RWPE2 (cell line): ENCODE measurements around the gene IGSF21.

Experiments used
- ATAC-seq: fragments of 200-7000 bp; cut with Tn5 transposase; 3 replicates; pipeline ENCODE4 v1.9.1; 2021; ENCODE audit warnings: low read depth
- DNase-seq: peaks from one replicate; pipeline ENCODE4 v3.0.0-alpha.2; 2020; ENCODE audit warnings: low spot score
- H3K27ac ChIP-seq: fragments of 450-650 bp; 2 replicates; pipeline ENCODE4 v1.5.1; 2017; ENCODE audit warnings: mild to moderate bottlenecking; ENCODE audit not compliant: poor library complexity, severe bottlenecking
- H3K27me3 ChIP-seq: fragments of 250-450 bp; sonication (Bioruptor Pico); 2 replicates; pipeline ENCODE4 v1.5.1; 2021; ENCODE audit warnings: mild to moderate bottlenecking, moderate library complexity; ENCODE audit not compliant: insufficient read depth, poor library complexity, severe bottlenecking
- H3K36me3 ChIP-seq: fragments of 250-450 bp; sonication (Bioruptor Pico); 2 replicates; pipeline ENCODE4 v1.5.1; 2020; ENCODE audit warnings: low read depth, mild to moderate bottlenecking, moderate library complexity
- H3K4me1 ChIP-seq: fragments of 250-450 bp; sonication (Bioruptor Pico); 2 replicates; pipeline ENCODE4 v1.5.1; 2021; ENCODE audit warnings: mild to moderate bottlenecking, moderate library complexity; ENCODE audit not compliant: insufficient read depth, poor library complexity, severe bottlenecking
- H3K4me3 ChIP-seq: fragments of 250-450 bp; sonication (Bioruptor Pico); 2 replicates; pipeline ENCODE4 v1.5.1; 2021; ENCODE audit warnings: mild to moderate bottlenecking, moderate library complexity; ENCODE audit not compliant: severe bottlenecking
- H3K9me3 ChIP-seq: fragments of 250-450 bp; sonication (Bioruptor Pico); 2 replicates; pipeline ENCODE4 v1.5.1; 2021; ENCODE audit warnings: mild to moderate bottlenecking, moderate library complexity; ENCODE audit not compliant: severe bottlenecking
- TF ChIP-seq, protein P1 (sequence below): fragments of 450-650 bp; IDR thresholded peaks from one replicate; pipeline ENCODE4 v1.5.1; 2017; ENCODE audit warnings: mild to moderate bottlenecking, moderate library complexity; ENCODE audit not compliant: poor library complexity, severe bottlenecking

The IGSF21 gene

DNA sequence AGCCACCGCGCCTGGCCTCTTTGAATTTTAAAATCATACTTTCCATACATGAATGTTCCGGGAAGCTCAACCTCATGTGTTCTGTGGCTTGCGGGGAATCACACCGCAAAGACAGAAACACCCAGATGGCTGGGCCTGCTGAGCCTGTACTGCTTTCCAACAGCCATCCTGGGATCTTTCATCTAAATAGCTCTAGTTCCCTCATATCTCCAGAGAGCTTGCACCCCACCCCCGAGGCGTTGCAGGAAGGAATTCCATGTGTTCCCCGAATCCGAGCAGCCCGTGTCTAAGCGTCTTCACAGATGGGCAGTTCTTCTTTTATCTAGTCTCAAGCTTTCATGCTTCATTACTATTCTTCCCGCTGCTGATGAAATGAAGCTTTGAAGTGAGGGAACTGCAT is 66.4 kb downstream of the IGSF21 start:
- H3K27me3 ChIP-seq: peaks cover 12% of the 10 kb centered on the region
- H3K4me1 ChIP-seq: no peaks in the 10 kb centered on the region
- H3K9me3 ChIP-seq: no peaks in the 10 kb centered on the region
- H3K36me3 ChIP-seq: no peaks in the 10 kb centered on the region
- DNase-seq: no peak
- no peak overlapping the region for H3K4me3 ChIP-seq
- H3K27ac ChIP-seq: no peak overlapping the region
- TF ChIP-seq, protein P1, sequence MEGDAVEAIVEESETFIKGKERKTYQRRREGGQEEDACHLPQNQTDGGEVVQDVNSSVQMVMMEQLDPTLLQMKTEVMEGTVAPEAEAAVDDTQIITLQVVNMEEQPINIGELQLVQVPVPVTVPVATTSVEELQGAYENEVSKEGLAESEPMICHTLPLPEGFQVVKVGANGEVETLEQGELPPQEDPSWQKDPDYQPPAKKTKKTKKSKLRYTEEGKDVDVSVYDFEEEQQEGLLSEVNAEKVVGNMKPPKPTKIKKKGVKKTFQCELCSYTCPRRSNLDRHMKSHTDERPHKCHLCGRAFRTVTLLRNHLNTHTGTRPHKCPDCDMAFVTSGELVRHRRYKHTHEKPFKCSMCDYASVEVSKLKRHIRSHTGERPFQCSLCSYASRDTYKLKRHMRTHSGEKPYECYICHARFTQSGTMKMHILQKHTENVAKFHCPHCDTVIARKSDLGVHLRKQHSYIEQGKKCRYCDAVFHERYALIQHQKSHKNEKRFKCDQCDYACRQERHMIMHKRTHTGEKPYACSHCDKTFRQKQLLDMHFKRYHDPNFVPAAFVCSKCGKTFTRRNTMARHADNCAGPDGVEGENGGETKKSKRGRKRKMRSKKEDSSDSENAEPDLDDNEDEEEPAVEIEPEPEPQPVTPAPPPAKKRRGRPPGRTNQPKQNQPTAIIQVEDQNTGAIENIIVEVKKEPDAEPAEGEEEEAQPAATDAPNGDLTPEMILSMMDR: no peak
- ATAC-seq: no peak

DNA sequence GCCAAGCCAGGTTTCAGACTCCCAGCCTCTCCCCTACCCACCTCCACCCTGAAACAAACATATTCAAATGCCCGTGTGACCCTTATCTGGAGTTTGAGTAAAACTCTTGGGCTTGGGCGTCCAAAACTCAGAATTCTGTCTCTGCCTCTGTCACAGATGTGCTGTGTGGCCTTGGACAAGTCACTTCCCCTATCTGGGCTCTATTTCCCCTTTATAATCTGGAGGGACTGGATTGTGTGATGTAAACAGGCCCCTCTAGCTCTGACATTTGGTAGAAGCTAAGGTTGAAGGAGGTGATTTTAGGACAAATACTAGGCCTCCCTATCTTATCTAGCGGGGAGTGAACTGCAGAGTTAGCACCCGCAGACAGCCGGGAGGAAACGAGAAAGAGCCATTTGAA is 67.5 kb downstream of the IGSF21 start:
- DNase-seq (no peak), ATAC-seq (no peak)
- H3K9me3 ChIP-seq: no peaks in the 10 kb centered on the region
- H3K27me3 ChIP-seq: peaks cover 12% of the 10 kb centered on the region
- H3K4me1 ChIP-seq: no peaks in the 10 kb centered on the region
- H3K4me3 ChIP-seq: no peak overlapping the region
- no peaks in the 10 kb centered on the region for H3K36me3 ChIP-seq
- TF ChIP-seq, protein P1: no peak
- no peak overlapping the region for H3K27ac ChIP-seq

DNA sequence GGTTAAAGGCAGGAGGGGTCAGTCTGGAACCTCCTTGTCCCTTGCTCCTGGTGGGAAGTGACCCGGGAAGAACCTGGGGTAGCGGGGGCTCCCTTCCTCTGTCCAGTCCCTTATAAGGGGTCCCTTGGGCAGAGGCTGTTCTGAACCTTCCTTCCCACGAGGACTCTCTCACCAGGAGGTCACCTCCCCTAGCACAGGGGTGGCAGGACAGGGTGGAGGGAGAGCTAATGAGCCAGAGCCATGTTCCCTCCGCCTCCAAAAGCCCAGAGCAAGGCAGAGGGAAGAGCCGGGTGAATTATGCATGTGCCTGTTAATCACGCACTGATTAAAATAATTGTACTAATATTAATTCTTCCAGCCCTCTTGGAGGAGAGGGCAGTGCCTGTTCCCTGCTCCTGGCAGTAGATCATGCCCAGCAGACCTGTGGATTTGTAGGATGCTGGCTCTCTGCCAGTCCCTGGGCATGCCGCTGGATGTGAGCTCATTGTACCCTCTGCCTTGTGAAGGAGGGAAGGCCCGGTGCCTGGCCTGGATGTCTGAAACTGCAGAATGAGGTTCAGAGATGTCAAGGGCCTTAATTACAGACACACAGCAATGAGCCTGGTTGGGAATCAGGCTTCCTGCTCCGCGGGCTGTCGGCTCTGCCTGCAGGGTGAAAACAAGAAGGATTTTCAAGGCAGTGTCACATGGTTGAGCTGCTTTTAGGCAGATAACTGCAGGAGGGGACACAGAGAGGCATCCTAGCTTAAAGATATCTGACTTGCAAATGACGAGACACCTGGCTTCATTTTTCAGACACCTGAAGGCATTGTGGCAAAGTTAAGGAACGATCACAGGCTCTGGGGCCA is 68.2 kb downstream of the IGSF21 start:
- Histone ChIP-seq H3K4me1 (no peaks in the 10 kb centered on the region), H3K36me3 (no peaks in the 10 kb centered on the region), H3K9me3 (no peaks in the 10 kb centered on the region), H3K27me3 (peaks cover 12% of the 10 kb centered on the region), H3K4me3 (no peak overlapping the region), H3K27ac (no peak overlapping the region)
- ATAC-seq: no peak
- DNase-seq: no peak
- TF ChIP-seq, protein P1: no peak

DNA sequence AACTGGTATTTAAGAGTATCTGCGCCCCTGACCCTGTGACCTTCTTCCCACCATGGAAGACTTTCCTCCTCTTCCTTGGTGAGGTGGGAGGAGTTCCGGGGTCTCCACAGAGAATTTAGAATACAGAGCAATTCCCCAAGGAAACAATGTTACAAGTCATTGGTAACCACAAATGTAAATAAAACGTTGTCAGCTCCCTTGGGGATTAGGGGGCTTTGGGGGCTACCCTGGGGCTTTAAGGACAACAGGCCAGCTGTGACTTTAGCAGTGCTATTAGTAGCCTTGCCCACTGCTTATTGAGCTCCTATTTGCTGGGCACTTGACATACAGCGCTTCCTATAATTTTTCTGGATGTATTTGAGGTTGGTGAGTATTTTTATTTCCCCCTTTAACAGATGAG is 69.0 kb downstream of the IGSF21 start:
- no peak for ATAC-seq

More for the DNA sequence above, 69.0 kb downstream of the IGSF21 start:
- TF ChIP-seq, protein P1: no peak
- Histone ChIP-seq H3K27ac (no peak overlapping the region), H3K27me3 (peaks cover 12% of the 10 kb centered on the region), H3K36me3 (no peaks in the 10 kb centered on the region), H3K4me1 (no peaks in the 10 kb centered on the region), H3K4me3 (no peak overlapping the region), H3K9me3 (no peaks in the 10 kb centered on the region)
- no peak for DNase-seq
